ENCODE data around the gene HPCAL4.

The HPCAL4 gene

GRCh38 chr1:39720094-39720999 lies 29.1 kb upstream of the HPCAL4 start:
- CTCF ChIA-PET, result interaction anchor here (0.6 to 5.8 kb wide), 33 partner anchors 9 to 695 kb away, joined by 3 to 41 read pairs (median 4); partner anchors contain the start of gene NDUFS5
- TF ChIP-seq ZNF239 (tag by site-specific recombination; IDR thresholded peaks at IDR 0.05) (no peak), ZNF561 (tag by site-specific recombination; IDR thresholded peaks at IDR 0.05; ENCODE audit: borderline replicate concordance) (no peak), ZNF549 (tag by site-specific recombination; IDR thresholded peaks at IDR 0.05) (no peak), ZBTB26 (tag by site-specific recombination; optimal IDR thresholded peaks at IDR 0.05) (no peak), ZNF311 (tag by site-specific recombination; IDR thresholded peaks at IDR 0.05; ENCODE audit: borderline replicate concordance) (no peak), ZNF16 (tag by site-specific recombination; IDR thresholded peaks at IDR 0.05; ENCODE audit: low read depth) (no peak), ZBTB44 (tag by site-specific recombination; IDR thresholded peaks at IDR 0.05) (no peak), ZBTB7A (tag by site-specific recombination; IDR thresholded peaks at IDR 0.05; ENCODE audit: low read depth) (no peak), ZNF558 (tag by site-specific recombination; IDR thresholded peaks at IDR 0.05) (peak; percentile 81), ZNF221 (tag by site-specific recombination; IDR thresholded peaks at IDR 0.05; ENCODE audit: borderline replicate concordance) (no peak), BCL6B (tag by site-specific recombination; IDR thresholded peaks at IDR 0.05) (no peak), FEZF1 (tag by site-specific recombination; IDR thresholded peaks at IDR 0.05) (no peak), EGR2 (tag by site-specific recombination; IDR thresholded peaks at IDR 0.05; ENCODE audit: low read depth) (no peak), ZBTB6 (tag by site-specific recombination; IDR thresholded peaks at IDR 0.05) (no peak), ZNF362 (tag by site-specific recombination; IDR thresholded peaks at IDR 0.05) (peak; percentile 90), ELK4 (IDR thresholded peaks at IDR 0.05; ENCODE audit: borderline replicate concordance, low read depth, low read length) (no peak), PATZ1 (tag by site-specific recombination; IDR thresholded peaks at IDR 0.05) (no peak), MZF1 (tag by site-specific recombination; IDR thresholded peaks at IDR 0.05; ENCODE audit: borderline replicate concordance) (peak; percentile 21; the same call in 1 of the 2 replicates), ZNF513 (tag by site-specific recombination; IDR thresholded peaks at IDR 0.05) (no peak), PRDM6 (tag by site-specific recombination; IDR thresholded peaks at IDR 0.05) (no peak), ZNF324 (tag by site-specific recombination; IDR thresholded peaks at IDR 0.05) (no peak), ZNF223 (tag by site-specific recombination; IDR thresholded peaks at IDR 0.05) (peak; percentile 77; the same call in 1 of the 2 replicates)

More at GRCh38 chr1:39720094-39720999, 29.1 kb upstream of the HPCAL4 start:
- no peaks in the 10 kb centered on the region for H3K4me1 ChIP-seq (ENCODE audit: control insufficient read depth, insufficient read depth, low read length)
- no peak overlapping the region for H3K27ac ChIP-seq (ENCODE audit: extremely low read depth, low read depth, low read length)
- no peaks in the 10 kb centered on the region for H3K9me3 ChIP-seq (ENCODE audit: control insufficient read depth, insufficient read depth, low read depth, low read length)
- POLR2A ChIA-PET, result no interaction called here
- no peaks in the 10 kb centered on the region for H3K36me3 ChIP-seq (ENCODE audit: control insufficient read depth in 2 of 2, insufficient read depth in 1 of 2, low read length in 2 of 2)
- no peak overlapping the region for H3K4me3 ChIP-seq (ENCODE audit: low read depth, low read length)

Measured in HEK293 (cell line).